NCI-H1930 (cell line): ENCODE data around the gene TENT5C.

Experiments
- DNase-seq, 2 experiments: peaks; one replicate each; lab custom pipeline; 2025; lab: John Stamatoyannopoulos, UW

TENT5C gene

DNA sequence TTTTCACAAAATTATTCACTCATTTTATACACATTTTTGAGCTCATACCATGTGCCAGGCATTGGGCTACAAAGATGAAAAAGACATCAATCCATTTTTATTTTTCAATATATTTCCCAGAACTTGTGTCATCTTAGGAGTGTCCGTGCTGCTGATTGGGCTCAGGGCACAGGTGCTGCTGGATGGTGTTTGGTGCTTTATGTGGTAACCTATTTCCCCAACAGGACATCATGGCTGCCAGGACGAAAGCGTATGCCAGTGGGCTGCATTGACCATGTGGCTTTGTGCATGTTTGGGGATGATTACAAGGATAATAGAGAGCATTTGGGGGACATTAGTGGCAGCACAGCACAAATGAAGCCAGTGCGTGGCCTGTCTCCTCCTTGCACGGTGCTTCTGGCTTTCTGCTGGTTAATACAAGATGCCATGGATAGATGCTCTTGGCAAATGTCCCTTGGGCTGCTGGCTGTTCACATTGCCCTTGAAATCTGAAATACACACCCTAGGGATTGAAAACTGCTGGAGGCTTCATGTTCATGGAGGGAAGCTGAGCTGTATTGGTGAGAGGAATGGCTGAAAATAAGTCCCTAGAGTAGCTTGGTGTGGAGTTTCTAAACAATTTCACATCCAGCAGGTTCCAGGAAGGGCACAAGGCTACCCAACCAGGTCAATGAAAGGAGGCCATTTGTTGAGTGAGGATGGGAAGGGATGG lies 52.3 kb downstream of the TENT5C start:
- DNase-seq, result no peak

DNA sequence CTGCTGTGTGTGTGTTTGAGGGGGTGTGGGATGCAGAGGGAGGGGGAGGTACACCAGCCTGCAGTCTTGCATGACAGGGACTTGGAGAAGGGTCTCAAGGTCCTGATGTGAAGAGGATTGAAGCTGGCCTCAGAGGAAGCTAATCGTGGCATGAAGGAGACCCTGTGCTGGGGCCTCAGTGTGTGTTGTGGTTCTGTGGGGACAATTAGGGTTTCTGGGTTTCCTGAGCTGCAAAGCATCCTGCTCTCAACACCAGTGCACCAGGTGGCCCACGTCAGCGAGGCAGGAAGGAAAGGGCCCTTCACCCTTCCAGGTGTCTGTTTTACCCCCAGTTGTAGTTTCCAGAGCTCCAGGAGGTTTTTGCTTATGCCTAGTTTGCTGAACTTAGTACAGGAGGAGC lies 52.8 kb downstream of the TENT5C start:
- DNase-seq, result no peak

DNA sequence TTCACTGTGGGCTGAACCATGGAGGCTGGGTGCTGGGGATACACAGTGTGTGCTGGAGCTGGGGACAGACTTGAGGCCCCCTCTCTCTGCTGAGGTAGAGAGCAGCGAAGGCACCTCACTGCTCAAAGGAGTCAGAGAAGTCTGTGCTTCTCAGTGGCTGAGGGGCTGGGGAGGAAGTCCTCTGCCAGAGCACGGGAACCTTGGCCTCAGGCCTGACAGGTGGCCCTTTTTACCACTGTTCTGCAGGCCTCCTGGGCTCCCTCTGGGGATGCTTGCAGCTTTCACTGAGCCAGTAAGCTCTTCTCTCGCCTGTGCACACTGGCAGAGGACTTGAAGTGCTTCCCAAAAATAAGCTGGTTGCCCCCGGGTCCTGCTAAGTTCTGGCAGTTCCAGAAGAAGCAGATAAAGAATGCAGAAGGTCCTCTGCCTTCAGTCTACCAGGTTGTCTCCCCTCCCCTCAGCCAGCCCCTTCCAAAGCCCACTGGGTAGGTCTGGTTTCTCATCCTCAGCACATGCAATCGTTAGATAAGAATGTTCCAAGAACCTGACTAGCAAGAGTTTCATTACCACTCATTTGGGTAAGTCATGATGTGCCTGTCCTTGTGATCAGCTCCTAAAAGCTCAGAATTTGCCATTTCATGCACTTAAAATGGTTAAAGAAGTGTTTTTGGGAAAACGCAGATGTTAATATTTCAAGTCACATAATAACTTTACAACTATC lies 53.9 kb downstream of the TENT5C start:
- DNase-seq, result no peak

DNA sequence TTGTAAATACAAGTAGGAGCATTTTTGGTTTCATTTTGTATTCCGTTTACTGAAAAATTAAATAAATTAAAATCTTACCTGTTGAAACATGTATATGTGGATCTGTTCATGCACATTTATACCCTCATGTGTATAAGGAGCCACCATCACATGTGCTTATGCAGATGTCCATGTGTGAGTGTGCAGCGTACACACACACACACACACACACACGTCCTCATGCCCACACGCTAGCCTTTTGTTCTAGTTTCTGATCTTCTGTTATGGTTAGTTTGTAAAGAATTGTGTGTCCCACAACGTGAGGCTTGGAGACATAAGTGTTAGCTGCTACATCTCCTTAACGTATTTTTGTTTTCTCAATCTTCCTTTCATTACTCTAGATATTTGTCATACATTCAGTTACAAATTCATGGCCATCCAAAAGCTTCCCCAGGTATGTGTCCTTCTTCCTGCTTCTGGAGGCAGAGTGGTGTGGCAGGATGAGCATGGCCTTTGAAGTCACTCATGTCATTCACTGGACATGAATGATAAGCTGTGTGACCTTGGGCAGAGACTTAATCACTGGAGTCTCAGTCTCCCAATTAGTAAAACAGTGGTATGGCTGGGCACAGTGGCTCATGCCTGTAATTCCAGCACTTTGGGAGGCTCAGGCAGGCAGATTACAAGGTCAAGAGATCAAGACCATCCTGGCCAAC lies 54.6 kb downstream of the TENT5C start:
- no peak for DNase-seq

DNA sequence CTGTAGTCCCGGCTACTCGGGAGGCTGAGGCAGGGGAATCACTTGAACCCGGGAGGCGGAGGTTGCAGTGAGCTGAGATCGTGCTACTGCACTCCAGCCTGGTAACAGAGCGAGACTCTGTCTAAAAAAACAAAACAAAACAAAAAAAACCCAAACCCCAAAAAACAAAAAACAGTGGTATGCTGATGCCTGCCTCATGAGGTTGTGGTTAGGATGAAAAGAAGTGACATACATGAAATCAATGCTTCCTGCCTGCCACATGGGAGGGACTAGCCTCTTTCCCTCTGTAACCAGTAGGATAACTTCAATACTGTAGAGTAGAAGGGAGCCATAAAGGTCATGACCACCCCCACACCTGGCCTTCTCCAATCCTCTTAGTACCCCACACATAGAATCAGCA lies 55.2 kb downstream of the TENT5C start:
- DNase-seq, result no peak

DNA sequence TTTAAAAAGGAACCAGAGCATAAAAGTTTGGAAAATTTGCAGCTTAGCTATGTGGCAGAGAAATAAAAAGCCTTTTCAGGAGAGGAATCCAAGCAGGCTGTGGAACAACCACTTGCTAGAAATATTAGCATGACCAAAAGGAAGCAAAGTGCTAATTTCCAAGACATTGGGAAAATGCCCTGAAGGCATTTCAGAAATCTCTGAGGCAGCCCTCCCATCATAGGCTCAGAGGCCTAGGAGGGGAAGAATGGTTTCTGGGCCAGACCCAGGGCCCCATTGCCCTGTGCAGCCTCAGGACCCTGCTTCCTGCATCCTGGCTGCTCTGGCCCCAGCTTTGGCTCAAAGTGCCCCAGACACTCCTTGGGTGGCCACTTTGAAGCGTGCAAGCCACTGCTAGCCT lies 56.8 kb downstream of the TENT5C start:
- DNase-seq, result no peak

DNA sequence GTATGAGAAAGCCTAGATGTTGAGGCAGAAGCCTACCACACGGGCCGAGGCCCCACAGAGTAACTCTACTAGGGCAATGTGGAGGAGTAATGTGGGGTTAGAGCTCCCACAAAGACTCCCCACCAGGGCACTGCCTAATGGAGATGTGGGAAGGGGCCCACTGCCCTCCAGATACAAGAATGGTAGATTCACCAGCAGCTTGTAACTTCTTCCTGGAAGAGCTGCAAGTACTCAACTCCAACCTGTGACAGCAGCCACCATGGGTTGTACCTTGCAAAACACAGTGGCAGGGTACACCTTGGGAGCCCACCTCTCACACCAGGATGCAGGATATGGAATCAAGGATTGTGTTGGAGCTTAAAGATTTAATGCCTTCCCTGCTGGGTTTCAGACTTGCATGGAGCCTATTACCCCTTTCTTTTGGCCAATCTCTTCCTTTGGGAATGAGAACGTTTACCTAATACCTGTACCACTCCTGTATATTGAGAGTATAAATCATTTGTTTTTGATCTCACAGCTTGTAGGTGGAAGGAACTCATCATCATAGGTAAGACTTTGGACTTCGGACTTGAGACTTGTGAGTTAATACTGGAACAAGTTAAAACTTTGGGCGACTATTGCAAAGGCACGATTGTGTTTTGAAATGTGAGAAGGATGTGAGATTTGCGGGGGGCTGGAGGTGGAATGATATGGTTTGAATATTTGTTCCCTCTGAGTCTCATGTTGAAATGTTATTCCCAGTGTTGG lies 57.5 kb downstream of the TENT5C start:
- DNase-seq, result no peak

DNA sequence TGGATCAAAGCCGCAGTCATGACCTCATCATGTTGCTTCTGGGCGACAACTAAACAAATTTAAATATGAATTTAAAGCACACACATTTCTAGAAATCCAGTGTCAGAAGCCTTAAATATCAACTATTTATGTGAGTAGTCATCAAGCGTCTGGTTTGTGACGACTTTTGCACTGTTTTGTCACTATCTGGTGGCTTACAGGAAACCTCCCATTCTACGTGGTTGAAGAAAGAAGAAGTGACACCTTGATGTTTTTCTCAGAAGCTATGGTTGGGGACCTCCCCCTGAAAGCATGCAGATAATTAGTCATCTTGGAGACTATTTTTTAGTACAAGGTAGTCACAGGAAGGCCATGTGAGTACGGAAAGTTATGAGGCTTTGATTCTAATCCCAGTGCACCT lies 58.5 kb downstream of the TENT5C start:
- no peak for DNase-seq

DNA sequence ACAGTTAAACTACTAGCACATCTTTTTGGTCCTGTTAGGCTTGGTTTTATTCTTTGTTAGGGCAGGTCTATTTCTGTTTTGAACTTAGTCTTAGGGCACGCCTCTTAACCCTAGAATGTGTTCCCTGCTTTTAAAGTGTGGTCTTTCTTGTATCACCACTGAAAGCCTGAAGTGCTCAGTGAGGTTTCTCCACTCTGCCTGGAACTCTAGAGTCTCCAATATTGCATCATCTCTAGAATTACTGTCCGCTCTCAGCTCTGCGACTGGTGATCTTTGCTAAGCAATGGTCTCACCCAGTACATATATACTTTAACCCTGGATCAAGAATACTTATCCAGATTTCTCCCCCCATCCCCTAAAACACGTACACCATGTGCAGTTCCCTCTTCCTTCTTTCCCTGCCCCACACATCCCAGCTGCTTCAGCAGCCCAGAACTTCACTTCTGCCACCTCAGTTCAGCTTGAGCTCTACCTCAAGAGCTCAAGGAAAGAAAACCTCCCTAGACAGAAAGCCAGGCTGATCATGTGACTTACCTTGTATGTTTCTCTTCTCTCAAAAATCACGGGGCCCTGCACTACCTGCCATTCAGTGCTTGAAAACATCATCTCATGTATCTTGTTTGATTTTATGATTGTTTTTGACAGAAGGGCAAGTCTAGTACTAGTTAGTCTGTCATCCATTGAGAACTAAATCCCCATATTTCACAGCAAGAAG lies 59.9 kb downstream of the TENT5C start:
- DNase-seq, result no peak

DNA sequence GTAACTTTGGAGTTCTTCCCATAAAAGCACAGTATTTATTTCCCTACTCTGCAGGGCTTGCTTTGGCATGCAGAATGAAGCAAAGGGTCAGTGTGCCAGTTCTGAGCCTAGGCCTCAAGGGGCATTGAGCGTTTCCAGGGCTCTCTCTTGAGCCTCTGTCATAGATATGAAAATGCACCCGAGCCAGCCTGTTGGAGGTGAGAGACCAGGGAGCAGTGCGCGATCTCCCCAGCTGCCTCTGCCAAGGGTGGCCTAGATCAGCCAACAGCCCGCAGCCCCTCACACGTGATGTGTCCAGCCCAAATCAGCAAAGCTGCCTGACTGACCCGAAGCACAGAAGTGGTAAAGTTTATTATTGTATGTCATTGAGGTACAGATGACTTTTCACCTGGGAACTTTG lies 63.7 kb downstream of the TENT5C start:
- no peak for DNase-seq

DNA sequence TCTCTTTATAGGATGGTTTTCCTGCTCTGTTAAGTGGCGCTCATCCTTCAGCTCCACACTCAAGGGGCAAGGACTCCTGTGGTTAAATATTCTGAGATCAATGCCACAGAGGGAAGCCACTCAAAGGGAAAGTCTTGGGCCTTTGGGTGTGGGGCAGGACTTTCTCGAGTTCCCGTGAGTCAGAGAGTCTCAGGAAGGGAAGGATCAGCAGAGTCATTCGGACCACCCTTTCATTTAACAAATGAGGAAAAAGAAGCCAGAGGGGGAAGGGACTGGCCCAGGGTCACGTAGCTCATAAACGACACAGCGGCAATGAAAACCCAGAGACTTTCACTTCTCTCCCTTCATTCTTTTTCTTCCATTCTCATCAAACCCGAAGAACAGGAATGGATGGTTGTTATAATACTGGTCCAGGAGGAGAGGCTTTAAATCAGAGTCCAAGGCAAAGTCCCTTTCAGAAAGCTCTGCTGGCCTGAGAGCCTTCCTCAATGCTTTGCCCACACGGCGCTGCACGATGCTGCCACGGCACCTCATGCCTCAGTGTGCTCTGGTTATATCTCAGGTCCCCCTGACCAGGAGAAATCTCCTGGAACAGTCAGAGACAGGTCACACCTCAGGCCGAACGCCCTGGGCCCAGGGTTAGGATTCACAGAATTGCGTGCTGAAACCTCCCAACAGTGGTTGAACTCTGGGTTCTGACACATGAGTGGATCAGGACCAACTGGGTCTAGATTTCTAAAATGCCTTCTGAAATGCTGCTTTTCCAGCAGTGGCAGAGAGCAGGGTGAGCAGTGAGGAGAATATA lies 65.3 kb downstream of the TENT5C start:
- DNase-seq, result no peak

DNA sequence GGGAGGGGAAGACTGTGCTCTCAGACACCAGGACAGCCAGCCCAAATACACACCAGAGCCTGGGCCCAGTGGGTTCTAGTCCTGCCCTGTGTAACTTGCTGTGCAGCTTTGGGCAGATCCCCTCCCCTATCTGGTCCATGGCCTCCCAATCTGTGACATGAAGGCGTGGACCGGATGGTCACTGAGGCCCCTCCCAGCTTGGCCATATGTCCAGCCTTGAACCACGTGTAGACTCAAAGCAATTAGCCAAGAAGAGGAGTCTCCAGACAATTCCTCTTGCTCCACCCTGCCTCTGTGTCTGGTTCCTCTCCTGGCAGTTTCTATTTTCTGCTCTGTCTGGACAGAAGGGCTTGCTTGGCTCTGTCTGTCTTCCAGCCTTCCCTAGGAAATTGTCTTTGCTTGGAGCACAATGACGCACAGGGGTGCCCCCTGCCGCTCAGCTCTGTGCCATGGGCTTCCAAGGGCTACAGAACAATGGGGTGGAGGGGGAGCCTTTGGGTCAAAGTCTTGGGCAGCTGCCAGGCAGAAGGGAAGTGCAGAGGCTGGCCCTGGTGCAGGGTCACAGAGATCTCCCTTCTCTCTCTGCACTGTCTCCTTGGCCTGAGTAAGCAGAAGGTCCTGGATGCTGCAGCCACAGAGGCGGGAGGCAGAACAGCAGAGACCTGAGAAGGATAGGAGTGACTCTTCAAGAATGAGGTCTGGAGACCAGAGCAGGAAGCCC lies 66.1 kb downstream of the TENT5C start:
- DNase-seq, result no peak

DNA sequence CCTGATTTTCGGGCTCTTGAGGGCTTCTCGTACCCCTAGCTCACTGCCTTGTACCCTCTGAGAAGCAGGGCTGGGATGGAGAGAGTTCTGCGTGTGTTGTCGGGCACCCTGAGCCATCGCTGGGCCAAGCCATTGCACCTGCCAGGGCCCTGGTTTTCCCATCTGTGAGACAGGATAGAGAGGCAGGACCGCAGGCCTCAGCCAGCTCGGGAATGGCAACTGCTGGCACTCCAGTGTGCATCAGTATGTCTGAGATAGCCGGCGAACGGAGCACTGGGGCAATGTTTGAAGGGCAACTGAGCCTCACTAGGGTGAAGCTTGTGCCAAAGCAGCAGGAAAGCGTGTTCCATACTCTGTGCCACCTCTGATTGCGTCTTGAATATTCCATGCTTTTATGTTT lies 66.9 kb downstream of the TENT5C start:
- no peak for DNase-seq

DNA sequence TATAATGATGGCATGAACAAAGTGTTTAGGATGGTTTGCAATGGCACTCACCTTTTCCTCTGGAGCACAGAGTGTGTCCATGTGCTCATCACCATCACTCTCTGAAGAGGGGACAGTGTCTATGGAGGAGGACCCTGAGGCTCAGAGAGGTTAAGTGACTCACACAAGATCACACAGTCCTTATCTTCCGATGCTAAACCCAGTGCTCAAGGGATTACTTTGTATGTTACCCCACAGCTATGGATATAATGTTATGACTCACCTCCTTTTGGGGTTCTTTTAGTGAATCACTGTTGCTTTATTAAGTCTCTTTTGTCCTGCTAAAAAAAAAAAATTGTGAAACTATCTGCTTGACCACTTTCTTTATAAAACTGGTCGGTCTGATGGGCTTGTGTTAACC lies 67.6 kb downstream of the TENT5C start:
- no peak for DNase-seq

DNA sequence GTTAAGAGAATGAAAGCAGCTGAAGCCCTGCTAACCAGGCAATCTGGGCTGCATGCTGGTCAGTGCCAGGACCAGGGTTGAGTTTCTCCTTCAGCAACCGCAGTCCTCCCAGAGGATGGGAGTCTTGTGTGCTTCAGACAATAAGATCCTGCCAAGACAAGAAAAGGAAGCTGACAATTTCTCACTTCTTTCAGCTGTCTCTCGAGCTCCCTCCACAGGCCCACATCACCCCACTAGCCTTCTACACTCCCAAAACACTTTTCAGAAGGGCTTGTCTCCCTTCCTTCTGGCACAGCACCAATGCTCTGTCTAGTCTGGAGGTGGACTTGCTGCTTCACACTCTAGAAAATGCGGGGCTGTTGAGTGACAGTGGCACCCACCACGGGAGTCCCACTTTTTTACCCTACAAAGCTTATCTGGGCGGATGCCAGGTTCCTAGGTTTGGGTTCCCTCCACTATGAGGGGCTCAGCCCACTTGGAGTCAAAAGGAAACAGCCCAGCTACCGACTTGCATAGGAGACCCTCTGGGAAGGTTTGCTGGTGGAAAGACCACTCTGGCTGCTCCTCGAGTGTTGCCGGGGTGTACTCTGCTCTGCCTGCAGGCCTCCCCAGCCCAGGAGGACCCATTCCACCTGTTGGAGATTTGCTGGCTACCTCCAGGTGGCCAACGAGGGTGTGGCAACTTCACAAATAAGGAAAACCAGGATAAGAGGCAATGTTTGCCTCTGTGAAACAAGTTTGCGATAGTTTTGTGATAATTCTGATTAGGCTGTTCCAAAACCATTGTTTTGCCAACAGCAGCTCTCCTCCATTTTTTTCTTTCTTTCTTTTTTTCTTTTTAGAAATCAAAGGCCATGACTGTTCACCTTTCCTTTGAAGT lies 68.9 kb downstream of the TENT5C start:
- DNase-seq, result no peak

DNA sequence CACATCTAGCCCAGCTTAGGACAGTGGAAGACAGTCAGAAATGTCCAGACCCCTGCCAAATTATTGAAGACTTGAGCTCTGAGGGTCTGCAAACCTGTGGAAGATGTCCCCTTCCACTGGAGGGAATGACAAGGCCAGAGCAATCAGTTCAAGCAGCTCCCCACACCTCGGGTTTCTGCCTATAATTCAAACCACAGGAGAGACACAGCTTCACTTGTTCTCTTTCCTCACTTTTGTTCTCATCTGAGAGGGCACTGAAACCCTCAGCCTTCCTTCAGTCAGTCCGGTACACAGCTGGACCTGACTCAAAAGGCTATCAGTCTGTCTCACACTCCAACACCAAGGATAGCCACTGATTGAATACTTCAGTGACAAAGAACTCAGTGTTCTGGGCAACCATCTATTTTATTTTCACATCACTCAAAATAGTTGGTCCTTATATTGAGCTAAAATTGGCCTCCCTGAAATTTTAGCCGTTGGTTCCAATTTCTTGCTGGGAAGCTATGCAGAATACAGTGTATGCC lies 70.1 kb downstream of the TENT5C start:
- DNase-seq, result no peak

DNA sequence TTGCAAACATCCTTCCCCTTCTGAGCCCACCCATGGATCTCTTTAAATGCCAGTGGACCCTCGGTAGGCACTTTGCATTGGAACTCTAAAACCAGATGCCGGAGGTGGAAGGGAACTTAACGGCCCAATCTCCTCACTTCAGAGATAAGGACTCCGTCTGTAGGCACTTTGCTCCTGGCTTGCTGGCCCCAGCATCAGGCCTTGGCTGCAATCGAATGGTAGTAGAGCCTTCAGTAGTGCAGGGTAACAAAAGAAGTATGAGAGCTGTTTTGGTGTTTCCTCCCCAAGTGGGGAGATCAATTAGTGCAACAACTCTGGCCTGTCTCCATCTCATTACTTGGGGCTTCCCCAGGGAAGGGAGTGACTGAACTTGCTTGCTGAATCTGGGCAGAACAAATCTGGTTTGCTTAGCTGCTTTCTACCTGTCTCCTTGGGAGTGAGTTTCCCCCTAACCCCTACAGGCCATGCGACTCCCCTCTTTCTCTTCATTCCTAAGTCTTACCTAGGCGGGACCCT lies 70.8 kb downstream of the TENT5C start:
- DNase-seq, result no peak
